Body of pancreas (tissue), 4 donors: ENCODE measurements around the gene LEPROT. TPM values are rescaled to one million over a fixed set of nuclear protein-coding genes. Genes with fewer than 3 reads are reported as not detected.

Experiments used
- ATAC-seq: fragments of 150-250 bp; one replicate; pipeline ENCODE4 v1.9.1; 2016
- DNase-seq, 4 donors: peaks; one replicate each; pipeline ENCODE4 v3.0.0-alpha.2; 2019
- H3K27ac ChIP-seq, 4 donors: fragments of 200-600 bp; sonication (generic); 1 replicate in 3 of 4; 2 replicates in 1 of 4; pipeline versions ENCODE4 v1.5.1 to v1.6.1; 2016 to 2019; ENCODE audit warnings: mild to moderate bottlenecking in 1 of 4, mixed read lengths in 1 of 4, moderate library complexity in 1 of 4
- H3K27me3 ChIP-seq, 2 donors: fragments of 200-600 bp; sonication (generic); one replicate each; pipeline ENCODE4 v1.6.0; 2016; ENCODE audit warnings: mild to moderate bottlenecking in 1 of 2
- H3K36me3 ChIP-seq, 2 donors: fragments of 200-600 bp; sonication (generic); replicated peaks in 1 of 2; 2 replicates each; pipeline ENCODE4 v1.5.1; 2016; ENCODE audit warnings: low read depth in 2 of 2; ENCODE audit not compliant: insufficient read depth in 1 of 2
- H3K4me1 ChIP-seq: fragments of 200-600 bp; sonication (generic); one replicate; pipeline ENCODE4 v1.6.0; 2016
- H3K4me3 ChIP-seq, 2 donors: fragments of 200-600 bp; sonication (generic); 1 replicate in 1 of 2; 2 replicates in 1 of 2; pipeline ENCODE4 v1.5.1; 2016 to 2019
- H3K9me3 ChIP-seq, 3 donors: fragments of 200-600 bp; sonication (generic); 1 replicate in 2 of 3; 2 replicates in 1 of 3; pipeline ENCODE4 v1.5.1; 2016
- POLR2A ChIP-seq, 3 donors: fragments of 450-650 bp; IDR thresholded peaks; one replicate each; pipeline ENCODE4 v1.6.1; 2016; ENCODE audit warnings: antibody characterized with exemption in 3 of 3, mild to moderate bottlenecking in 2 of 3
- WGBS, 2 donors: methylation state at CpG; one replicate each; pipeline ENCODE4 v1.1.5; 2017; 5-methylcytosine and 5-hydroxymethylcytosine counted together
- intact Hi-C: fragments of 100-400 bp; cut with DNase I; formaldehyde crosslinking; loops from one replicate; pipeline ENCODE4 v1.15.1; 2023
- total RNA-seq, 2 donors: library from RNA; depleted of rRNA; stranded (reverse); fragments of >200 nt; gene quantifications; one replicate each; pipeline ENCODE4 v1.1.0, GENCODE V29; 2016
- TF ChIP-seq, protein P1 (sequence below), 7 experiments: fragments of 450-650 bp in 4 of 7; fragments of 200-600 bp in 3 of 7; sonication (generic) in 3 of 7; IDR thresholded peaks; one replicate each; pipeline ENCODE4 v1.5.1; 2016 to 2019; ENCODE audit warnings: antibody characterized with exemption in 7 of 7

The LEPROT gene
- total RNA-seq, 2 donors from 2014 or later = 22.7 to 47.7 TPM

DNA sequence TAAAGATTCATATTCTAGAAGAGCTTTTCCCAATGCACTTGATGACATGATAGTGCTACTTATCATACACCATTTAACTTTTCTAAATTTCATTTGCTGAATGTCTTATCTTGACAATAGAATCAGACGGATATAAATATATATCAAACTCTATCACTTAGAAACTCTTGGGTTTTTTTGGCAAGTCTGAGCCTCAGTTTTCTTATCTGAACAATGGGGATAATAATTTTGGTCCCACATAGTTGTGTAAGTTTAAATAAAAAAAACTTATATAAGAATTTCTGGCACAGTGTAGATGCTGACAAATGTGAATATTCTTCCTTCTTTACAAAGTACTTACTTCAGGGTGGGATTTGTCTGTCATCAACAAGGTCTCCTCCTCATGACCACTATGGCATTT lies 21.5 kb upstream of the LEPROT start:
- Histone ChIP-seq H3K4me1 (peaks cover 2% of the 10 kb centered on the region), H3K27me3 (no peaks in the 10 kb centered on the region), H3K4me3 (no peak overlapping the region), H3K36me3 (no peaks in the 10 kb centered on the region), H3K27ac (no peak overlapping the region), H3K9me3 (no peaks in the 10 kb centered on the region)
- TF ChIP-seq, protein P1, sequence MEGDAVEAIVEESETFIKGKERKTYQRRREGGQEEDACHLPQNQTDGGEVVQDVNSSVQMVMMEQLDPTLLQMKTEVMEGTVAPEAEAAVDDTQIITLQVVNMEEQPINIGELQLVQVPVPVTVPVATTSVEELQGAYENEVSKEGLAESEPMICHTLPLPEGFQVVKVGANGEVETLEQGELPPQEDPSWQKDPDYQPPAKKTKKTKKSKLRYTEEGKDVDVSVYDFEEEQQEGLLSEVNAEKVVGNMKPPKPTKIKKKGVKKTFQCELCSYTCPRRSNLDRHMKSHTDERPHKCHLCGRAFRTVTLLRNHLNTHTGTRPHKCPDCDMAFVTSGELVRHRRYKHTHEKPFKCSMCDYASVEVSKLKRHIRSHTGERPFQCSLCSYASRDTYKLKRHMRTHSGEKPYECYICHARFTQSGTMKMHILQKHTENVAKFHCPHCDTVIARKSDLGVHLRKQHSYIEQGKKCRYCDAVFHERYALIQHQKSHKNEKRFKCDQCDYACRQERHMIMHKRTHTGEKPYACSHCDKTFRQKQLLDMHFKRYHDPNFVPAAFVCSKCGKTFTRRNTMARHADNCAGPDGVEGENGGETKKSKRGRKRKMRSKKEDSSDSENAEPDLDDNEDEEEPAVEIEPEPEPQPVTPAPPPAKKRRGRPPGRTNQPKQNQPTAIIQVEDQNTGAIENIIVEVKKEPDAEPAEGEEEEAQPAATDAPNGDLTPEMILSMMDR (IDR thresholded peaks at IDR 0.05) = no peak
- TF ChIP-seq POLR2A (IDR thresholded peaks at IDR 0.05) = no peak
- DNase-seq (no peak), ATAC-seq (no peak)
- intact Hi-C loops = no loop called here
- 91 to 92% methylated on average over 1 of the region's 1 CpG for WGBS, 2 donors

DNA sequence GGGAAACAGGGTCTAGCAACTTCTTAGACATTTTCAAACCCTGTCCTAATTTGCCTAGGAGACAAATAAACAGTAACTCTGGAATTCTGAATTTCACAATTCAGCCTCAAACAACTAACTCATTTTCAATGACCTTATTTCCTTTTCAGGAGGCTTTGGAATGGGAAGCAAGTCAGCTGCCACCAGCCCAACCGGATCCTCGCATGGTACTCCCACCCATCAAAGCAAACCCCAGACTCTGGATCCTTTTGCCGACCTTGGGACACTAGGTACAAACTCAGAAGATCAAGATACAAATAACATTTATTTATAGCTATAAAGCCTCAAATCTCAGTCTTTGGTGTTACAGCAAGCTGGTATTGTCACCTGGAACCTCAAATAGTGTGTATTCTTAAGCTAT lies 18.9 kb upstream of the LEPROT start:
- no peak overlapping the region for H3K27ac ChIP-seq
- no peaks in the 10 kb centered on the region for H3K27me3 ChIP-seq
- no peak overlapping the region for H3K4me3 ChIP-seq
- no peaks in the 10 kb centered on the region for H3K4me1 ChIP-seq
- no peaks in the 10 kb centered on the region for H3K9me3 ChIP-seq
- intact Hi-C loops = no loop called here
- no peak for DNase-seq
- WGBS, 2 donors = 86 to 97% methylated on average over 3 of the region's 3 CpGs
- no peaks in the 10 kb centered on the region for H3K36me3 ChIP-seq
- TF ChIP-seq, protein P1 (IDR thresholded peaks at IDR 0.05) = no peak
- TF ChIP-seq POLR2A (IDR thresholded peaks at IDR 0.05) = no peak
- no peak for ATAC-seq

DNA sequence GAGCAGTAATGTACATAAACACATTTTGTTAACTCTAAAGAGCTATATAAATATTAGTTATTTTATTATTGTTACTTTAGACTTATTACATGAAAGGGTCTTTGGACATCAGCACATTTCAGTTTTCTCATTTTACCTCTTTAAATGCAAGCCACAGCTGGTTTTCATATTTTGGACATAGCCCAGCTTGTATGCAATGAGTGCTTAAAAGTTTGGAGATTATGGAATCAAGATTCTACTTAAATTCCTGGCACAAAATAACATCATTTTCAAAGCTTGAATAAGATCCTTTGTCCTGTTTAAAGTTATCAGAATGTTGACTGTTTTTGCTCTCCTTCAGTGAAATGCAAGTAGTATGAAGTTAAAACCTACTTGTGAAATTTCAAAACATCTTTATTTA lies 15.5 kb upstream of the LEPROT start:
- no peaks in the 10 kb centered on the region for H3K36me3 ChIP-seq
- no peak for TF ChIP-seq POLR2A (IDR thresholded peaks at IDR 0.05)
- TF ChIP-seq, protein P1 (IDR thresholded peaks at IDR 0.05) = no peak
- intact Hi-C loops = no loop called here
- DNase-seq (no peak), ATAC-seq (no peak)
- H3K4me3 ChIP-seq = no peak overlapping the region
- H3K9me3 ChIP-seq = no peaks in the 10 kb centered on the region
- H3K27ac ChIP-seq = no peak overlapping the region
- no peaks in the 10 kb centered on the region for H3K4me1 ChIP-seq
- no peaks in the 10 kb centered on the region for H3K27me3 ChIP-seq

DNA sequence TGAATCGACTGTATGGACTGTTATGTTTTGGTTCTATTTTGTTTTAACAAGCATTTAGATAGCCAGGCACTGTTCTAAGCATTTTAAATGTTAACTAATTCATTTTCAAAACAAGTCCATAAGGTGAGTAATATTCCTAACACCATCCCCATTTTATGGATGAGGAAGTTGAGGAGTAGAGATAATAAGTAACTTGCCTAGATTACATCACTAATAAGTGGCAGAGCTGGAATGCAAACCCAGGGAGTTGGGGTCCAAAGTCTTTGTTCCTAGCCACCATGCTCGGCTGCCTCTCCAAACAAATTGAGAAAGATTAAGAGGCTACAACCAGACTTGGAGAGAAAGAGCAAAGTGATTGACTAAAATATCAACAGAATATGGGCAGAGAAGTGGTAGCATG lies 12.6 kb upstream of the LEPROT start:
- H3K27ac ChIP-seq = no peak overlapping the region
- H3K4me1 ChIP-seq = no peaks in the 10 kb centered on the region
- intact Hi-C loops = no loop called here
- H3K36me3 ChIP-seq = no peaks in the 10 kb centered on the region
- no peaks in the 10 kb centered on the region for H3K27me3 ChIP-seq
- DNase-seq (no peak), ATAC-seq (no peak)
- H3K4me3 ChIP-seq = no peak overlapping the region
- 72 to 74% methylated on average over 2 of the region's 2 CpGs for WGBS, 2 donors
- no peak for TF ChIP-seq POLR2A (IDR thresholded peaks at IDR 0.05)
- TF ChIP-seq, protein P1 (IDR thresholded peaks at IDR 0.05) = no peak
- no peaks in the 10 kb centered on the region for H3K9me3 ChIP-seq

DNA sequence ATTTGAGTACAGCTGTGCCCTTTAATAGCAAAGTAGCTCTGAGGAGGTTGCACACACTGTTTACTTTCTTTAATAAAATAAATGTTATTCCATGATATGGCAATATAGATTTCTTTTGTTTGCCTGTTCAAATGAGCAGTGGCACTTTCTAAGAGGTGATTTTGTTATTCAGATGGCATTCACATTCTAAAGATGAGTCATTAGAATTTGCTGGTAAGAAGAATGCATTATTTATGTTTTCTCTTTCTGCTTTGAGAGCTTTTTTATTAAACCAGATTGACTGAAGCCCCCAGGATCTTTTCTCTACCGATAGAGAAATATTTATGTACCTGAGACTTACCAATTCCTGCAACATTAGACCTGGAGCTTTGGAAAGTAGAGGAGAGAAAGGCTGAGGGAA lies 11.2 kb upstream of the LEPROT start:
- DNase-seq (no peak), ATAC-seq (no peak)
- Histone ChIP-seq H3K27ac (no peak overlapping the region), H3K27me3 (no peaks in the 10 kb centered on the region), H3K9me3 (no peaks in the 10 kb centered on the region), H3K4me1 (no peaks in the 10 kb centered on the region), H3K36me3 (no peaks in the 10 kb centered on the region), H3K4me3 (no peak overlapping the region)
- 40 to 62% methylated on average over 1 of the region's 1 CpG for WGBS, 2 donors
- intact Hi-C loops = no loop called here
- no peak for TF ChIP-seq POLR2A (IDR thresholded peaks at IDR 0.05)
- TF ChIP-seq, protein P1 (IDR thresholded peaks at IDR 0.05) = no peak
